ENCODE data around the gene OR52N4.
"Not testable (repeated sequence)": the region's sequence is repeated elsewhere in the genome, so short reads cannot be mapped to it uniquely, and the experiment has no call there.

The OR52N4 gene

GRCh38 chr11:5753943-5754342, at the start of gene OR52N4:
OR52N4 (plus strand) TSS chr11:5754243; CDS start chr11:5754741, 498 bp downstream.
- no peak for DNase-seq

- DNase-seq, result no peak
Observed at GRCh38 chr11:5705688-5706087, 48.4 kb upstream of the OR52N4 start.

- no peak for DNase-seq
Observed at GRCh38 chr11:5712507-5712906, 41.5 kb upstream of the OR52N4 start.

- DNase-seq, result no peak
Observed at GRCh38 chr11:5713695-5714094, 40.3 kb upstream of the OR52N4 start.

- DNase-seq, result not testable (repeated sequence)
Observed at GRCh38 chr11:5716518-5716917, 37.5 kb upstream of the OR52N4 start.

GRCh38 chr11:5719703-5720495, 34.1 kb upstream of the OR52N4 start:
- no peak for DNase-seq

GRCh38 chr11:5722622-5723021, 31.4 kb upstream of the OR52N4 start:
- DNase-seq, result no peak

- DNase-seq, result no peak
Observed at GRCh38 chr11:5726351-5726750, 27.7 kb upstream of the OR52N4 start.

GRCh38 chr11:5727691-5728090, 26.4 kb upstream of the OR52N4 start:
- DNase-seq, result no peak

GRCh38 chr11:5736396-5736795, 17.6 kb upstream of the OR52N4 start, which contains the start of gene OR56B1:
OR56B1 (plus strand) TSS chr11:5736448; CDS start chr11:5736517, 69 bp downstream.
- no peak for DNase-seq

- no peak for DNase-seq
Observed at GRCh38 chr11:5737091-5737490, 17.0 kb upstream of the OR52N4 start.

GRCh38 chr11:5737670-5738392, 16.2 kb upstream of the OR52N4 start:
- no peak for DNase-seq

- no peak for DNase-seq
Observed at GRCh38 chr11:5738431-5738830, 15.6 kb upstream of the OR52N4 start.

- no peak for DNase-seq
Observed at GRCh38 chr11:5746614-5747013, 7.4 kb upstream of the OR52N4 start.

- no peak for DNase-seq
Observed at GRCh38 chr11:5749836-5750235, 4.2 kb upstream of the OR52N4 start.

GRCh38 chr11:5767056-5767455, 13.0 kb downstream of the OR52N4 start:
- DNase-seq, result no peak

GRCh38 chr11:5783255-5783654, 29.2 kb downstream of the OR52N4 start, which contains the start of gene OR52N5:
OR52N5 (minus strand) TSS chr11:5783355; CDS start chr11:5778634, 4,721 bp downstream.
- DNase-seq, result no peak

GRCh38 chr11:5791165-5791564, 37.1 kb downstream of the OR52N4 start, which contains the start of gene OR52N1:
OR52N1 (minus strand) TSS chr11:5791265; CDS start chr11:5788816, 2,449 bp downstream.
- DNase-seq, result no peak

- DNase-seq, result no peak
Observed at GRCh38 chr11:5796541-5796940, 42.5 kb downstream of the OR52N4 start.

GRCh38 chr11:5803982-5804381, 49.9 kb downstream of the OR52N4 start:
- no peak for DNase-seq
